ENCODE data around the gene CLCN2. TPM values are rescaled to one million over a fixed set of nuclear protein-coding genes. Genes with fewer than 3 reads are reported as not detected.

The CLCN2 gene
- total and polyA plus RNA-seq, 2 of the 8 experiments (the other 6 are each of a cell fraction or from before 2014, with no cell fraction given): 13.7 to 16.1 TPM

DNA sequence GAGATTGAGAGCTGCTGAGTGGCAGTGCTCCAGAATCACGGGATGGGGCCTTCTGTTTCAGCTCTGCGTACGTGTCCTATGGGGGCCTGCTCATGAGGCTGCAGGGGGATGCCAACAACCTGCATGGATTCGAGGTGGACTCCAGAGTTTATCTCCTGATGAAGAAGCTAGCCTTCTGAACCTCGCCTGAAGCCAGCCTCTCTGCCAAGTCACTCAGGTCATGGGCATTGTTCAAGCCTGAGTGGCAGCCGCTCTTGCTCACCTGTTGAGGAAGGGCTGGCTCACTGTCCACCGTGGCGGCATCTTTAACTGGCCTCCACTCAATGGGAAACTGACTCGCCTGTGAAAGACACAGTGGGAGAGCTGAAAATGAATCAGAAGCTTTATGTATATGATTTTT, 6.7 kb upstream of the CLCN2 start:
- no peak for TF ChIP-seq MAFK (IDR thresholded peaks at IDR 0.05; ENCODE audit: low read depth, low read length)
- TF ChIP-seq ASH2L (IDR thresholded peaks at IDR 0.05; ENCODE audit: low read length): no peak
- no peak for TF ChIP-seq TBP (IDR thresholded peaks at IDR 0.05; ENCODE audit: low read depth, low read length)
- no peak for TF ChIP-seq ZNF274 (IDR thresholded peaks at IDR 0.05; ENCODE audit: borderline replicate concordance, extremely low read depth, low read length)
- TF ChIP-seq, protein P1, sequence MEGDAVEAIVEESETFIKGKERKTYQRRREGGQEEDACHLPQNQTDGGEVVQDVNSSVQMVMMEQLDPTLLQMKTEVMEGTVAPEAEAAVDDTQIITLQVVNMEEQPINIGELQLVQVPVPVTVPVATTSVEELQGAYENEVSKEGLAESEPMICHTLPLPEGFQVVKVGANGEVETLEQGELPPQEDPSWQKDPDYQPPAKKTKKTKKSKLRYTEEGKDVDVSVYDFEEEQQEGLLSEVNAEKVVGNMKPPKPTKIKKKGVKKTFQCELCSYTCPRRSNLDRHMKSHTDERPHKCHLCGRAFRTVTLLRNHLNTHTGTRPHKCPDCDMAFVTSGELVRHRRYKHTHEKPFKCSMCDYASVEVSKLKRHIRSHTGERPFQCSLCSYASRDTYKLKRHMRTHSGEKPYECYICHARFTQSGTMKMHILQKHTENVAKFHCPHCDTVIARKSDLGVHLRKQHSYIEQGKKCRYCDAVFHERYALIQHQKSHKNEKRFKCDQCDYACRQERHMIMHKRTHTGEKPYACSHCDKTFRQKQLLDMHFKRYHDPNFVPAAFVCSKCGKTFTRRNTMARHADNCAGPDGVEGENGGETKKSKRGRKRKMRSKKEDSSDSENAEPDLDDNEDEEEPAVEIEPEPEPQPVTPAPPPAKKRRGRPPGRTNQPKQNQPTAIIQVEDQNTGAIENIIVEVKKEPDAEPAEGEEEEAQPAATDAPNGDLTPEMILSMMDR (IDR thresholded peaks at IDR 0.05; ENCODE audit: control extremely low read depth in 1 of 3, insufficient read depth in 1 of 3, low read depth in 1 of 3, low read length in 3 of 3): no peak
- TF ChIP-seq SP1 (IDR thresholded peaks at IDR 0.05; ENCODE audit: low read depth, low read length): no peak
- TF ChIP-seq SRF (IDR thresholded peaks at IDR 0.05; ENCODE audit: low read depth, low read length): no peak
- TF ChIP-seq TAF1 (IDR thresholded peaks at IDR 0.05; ENCODE audit: low read depth, low read length): no peak
- TF ChIP-seq HDAC6 (IDR thresholded peaks at IDR 0.05; ENCODE audit: low read depth, low read length): no peak
- peaks cover 0 to 10% (median 6%) of the 10 kb centered on the region in 4 experiments; a peak in 6 of 7 replicates for H3K4me1 ChIP-seq (replicated peaks in 1 of 4; ENCODE audit: control insufficient read depth in 3 of 4, insufficient read depth in 4 of 4, low read length in 3 of 4)
- peaks cover 4 to 20% of the 10 kb centered on the region in 2 experiments for H4K20me1 ChIP-seq (replicated peaks in 1 of 2; ENCODE audit: control insufficient read depth in 1 of 2, insufficient read depth in 2 of 2, low read length in 2 of 2)
- H3K4me2 ChIP-seq (ENCODE audit: insufficient read depth in 1 of 2, low read depth in 2 of 2, low read length in 2 of 2): no peak overlapping the region
- peaks cover 0 to 15% of the 10 kb centered on the region in 2 experiments; a peak in 2 of 4 replicates for H3K79me2 ChIP-seq (ENCODE audit: control insufficient read depth in 1 of 2, insufficient read depth in 2 of 2, low read length in 2 of 2)
- H3K56ac ChIP-seq (replicated peaks; ENCODE audit: insufficient read length, low read depth, low read length): no peak overlapping the region
- H3K4ac ChIP-seq (replicated peaks; ENCODE audit: insufficient read length, low read depth, low read length): no peak overlapping the region
- peaks cover 2% of the 10 kb centered on the region; the same call in 1 of the 2 replicates for H3K23me2 ChIP-seq (ENCODE audit: low read depth, low read length)
- no peak overlapping the region for H3K18ac ChIP-seq (ENCODE audit: extremely low read depth, low read length)
- no peak overlapping the region for H2BK120ac ChIP-seq (replicated peaks; ENCODE audit: low read depth, low read length)
- H4K5ac ChIP-seq (ENCODE audit: insufficient read length, low read depth, low read length): no peak overlapping the region
- no peak overlapping the region for H2AK5ac ChIP-seq (ENCODE audit: low read depth, low read length)
- FAIRE-seq (no peak), DNase-seq (ENCODE audit: low read depth in 1 of 2, low spot score in 2 of 2) (no peak)
- no peak overlapping the region for H3K9ac ChIP-seq (replicated peaks in 1 of 4; ENCODE audit: extremely low read depth in 1 of 4, low read depth in 3 of 4, low read length in 3 of 4)
- no peaks in the 10 kb centered on the region for H3K9me3 ChIP-seq (ENCODE audit: insufficient read depth in 2 of 2, low read depth in 1 of 2, low read length in 1 of 2)
- 0 out of 2 replicates have a peak, but pooled peaks cover 3% of the 10 kb centered on the region for H3K79me1 ChIP-seq (ENCODE audit: low read depth, low read length)
- no peak overlapping the region for H4K91ac ChIP-seq (replicated peaks; ENCODE audit: insufficient read length, low read length)
- H3K36me3 ChIP-seq (ENCODE audit: control insufficient read depth in 2 of 4, insufficient read depth in 4 of 4, low read length in 3 of 4): peaks cover 6 to 32% (median 28%) of the 10 kb centered on the region in 4 experiments; a peak in 7 of 8 replicates
- H3K23ac ChIP-seq (ENCODE audit: insufficient read length): no peak overlapping the region
- H2AFZ ChIP-seq (ENCODE audit: low read length): no peak overlapping the region
- no peak overlapping the region for H2BK15ac ChIP-seq (ENCODE audit: low read length)
- H3K27me3 ChIP-seq (replicated peaks in 1 of 4; ENCODE audit: control insufficient read depth in 3 of 4, extremely low read depth in 1 of 4, insufficient read depth in 3 of 4, low read length in 3 of 4): no peaks in the 10 kb centered on the region
- H3K14ac ChIP-seq (ENCODE audit: insufficient read length): no peak overlapping the region
- CTCF ChIA-PET (ENCODE audit: partially characterized antibody): interaction anchor here (0.8 to 11.5 kb wide), 9 partner anchors 9 to 411 kb away, joined by 3 to 223 read pairs (median 5); no protein-coding TSS in a partner anchor
- H4K8ac ChIP-seq (ENCODE audit: extremely low read depth, insufficient read depth, low read length): no peak overlapping the region
- H2BK12ac ChIP-seq (ENCODE audit: low read depth, low read length): no peak overlapping the region
- POLR2A ChIA-PET (ENCODE audit: partially characterized antibody): interaction anchor here (0.7 to 2.4 kb wide), 4 partner anchors 20 to 173 kb away, joined by 3 to 12 read pairs (median 3); partner anchors contain the start of gene FAM131A
- no peak overlapping the region for H3K27ac ChIP-seq (ENCODE audit: low read depth, low read length)
- no peak overlapping the region for H2BK20ac ChIP-seq (ENCODE audit: low read length)
- no peak overlapping the region for H2BK5ac ChIP-seq (ENCODE audit: low read depth, low read length)
- WGBS, 2 experiments (ENCODE audit: extremely low coverage in 1 of 2, insufficient coverage in 1 of 2, insufficient read length in 1 of 2, insufficient replicate concordance in 2 of 2, low coverage in 1 of 2, low lambda C conversion rate in 2 of 2, missing lambda C conversion rate in 1 of 2): 98% methylated on average over 9 of the region's 9 CpGs; no CpG with 5 or more reads in 1 of the 2 experiments
- no peak overlapping the region for H3K4me3 ChIP-seq (ENCODE audit: extremely low read depth in 1 of 4, insufficient read depth in 2 of 4, low read depth in 3 of 4, low read length in 4 of 4)
